ENCODE results near the gene IFNL3.
"Not testable (repeated sequence)": the region's sequence is repeated elsewhere in the genome, so short reads cannot be mapped to it uniquely, and the experiment has no call there.

Gene IFNL3

DNA sequence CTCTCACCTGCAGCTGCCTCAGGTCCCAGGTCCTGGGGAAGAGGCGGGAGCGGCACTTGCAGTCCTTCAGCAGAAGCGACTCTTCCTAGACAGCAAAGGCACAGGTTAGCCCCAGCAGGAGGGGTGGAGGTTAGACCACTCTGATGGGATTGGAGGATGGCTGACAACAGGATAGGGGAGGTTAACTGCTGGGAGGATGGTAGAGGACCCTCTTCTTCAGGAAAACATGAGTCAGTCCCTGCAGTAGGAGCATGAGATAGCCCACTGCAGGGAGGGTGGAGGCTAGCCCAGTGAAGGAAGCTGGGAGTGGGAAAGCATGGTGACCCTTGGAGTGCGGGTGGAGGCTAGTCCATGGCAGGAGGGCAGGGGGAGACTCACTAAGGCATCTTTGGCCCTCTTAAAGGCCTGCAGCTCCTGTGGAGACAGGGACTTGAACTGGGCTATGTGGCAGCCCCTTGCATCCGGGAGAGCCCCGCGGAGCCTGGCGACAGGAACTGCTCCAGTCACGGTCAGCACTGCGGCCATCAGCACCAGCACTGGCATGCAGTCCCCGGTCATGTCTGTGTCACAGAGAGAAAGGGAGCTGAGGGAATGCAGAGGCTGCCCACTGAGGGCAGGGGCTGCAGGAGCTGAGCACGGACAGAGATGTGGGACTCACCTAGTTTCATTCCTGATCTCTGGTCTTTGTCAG, at the start of gene IFNL3:
Gene IFNL3, minus strand, starts transcription at position 597 of the 691 bp plus-strand sequence. Its CDS starts 39 bp downstream, at position 558.
- not testable (repeated sequence) for DNase-seq

DNA sequence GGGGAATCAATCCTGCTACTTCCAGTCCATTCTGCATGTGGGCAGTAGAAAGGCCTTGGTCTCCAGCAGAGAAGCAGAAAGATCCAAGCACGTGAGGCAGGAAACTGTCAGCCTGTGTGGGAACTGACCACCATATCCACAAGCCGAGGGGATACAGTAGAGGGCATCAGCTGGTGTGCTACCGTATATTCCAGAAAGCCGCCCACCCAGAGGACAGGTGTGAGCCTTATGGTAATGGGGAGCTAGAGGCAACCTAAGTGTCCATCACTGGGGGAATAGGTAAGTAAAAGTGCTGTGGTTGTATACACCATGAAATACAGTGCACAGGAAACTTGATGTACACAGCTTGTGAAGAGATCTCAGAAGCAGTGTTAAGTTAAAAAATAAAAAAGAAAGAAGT, 48.6 kb upstream of the IFNL3 start:
- no peak for DNase-seq

GRCh38 chr19:39284032-39284431, 39.2 kb upstream of the IFNL3 start:
- no peak for DNase-seq

DNA sequence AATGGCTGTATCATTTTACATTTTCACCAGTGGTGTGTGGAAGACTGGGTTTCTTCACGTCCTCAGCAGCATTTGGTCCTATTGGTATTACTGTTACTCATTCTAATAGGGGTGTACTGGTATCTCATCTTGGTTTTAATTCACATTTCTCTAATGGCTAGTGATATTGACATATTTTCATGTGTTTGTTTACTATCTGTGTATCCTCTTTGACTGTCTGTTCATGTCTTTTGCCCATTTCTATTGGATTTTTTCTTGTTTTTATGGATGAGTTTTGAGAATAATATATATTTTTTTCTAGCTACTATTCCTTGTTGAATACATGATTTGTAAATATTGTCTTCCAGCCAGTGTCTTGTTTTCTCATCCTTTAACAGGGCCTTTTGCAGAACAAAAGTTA, 37.2 kb upstream of the IFNL3 start:
- no peak for DNase-seq

GRCh38 chr19:39277598-39277997, 32.8 kb upstream of the IFNL3 start:
- DNase-seq = no peak

- DNase-seq = no peak
Observed at GRCh38 chr19:39276740-39277139, 31.9 kb upstream of the IFNL3 start.

GRCh38 chr19:39275578-39275977, 30.8 kb upstream of the IFNL3 start:
- no peak for DNase-seq

DNA sequence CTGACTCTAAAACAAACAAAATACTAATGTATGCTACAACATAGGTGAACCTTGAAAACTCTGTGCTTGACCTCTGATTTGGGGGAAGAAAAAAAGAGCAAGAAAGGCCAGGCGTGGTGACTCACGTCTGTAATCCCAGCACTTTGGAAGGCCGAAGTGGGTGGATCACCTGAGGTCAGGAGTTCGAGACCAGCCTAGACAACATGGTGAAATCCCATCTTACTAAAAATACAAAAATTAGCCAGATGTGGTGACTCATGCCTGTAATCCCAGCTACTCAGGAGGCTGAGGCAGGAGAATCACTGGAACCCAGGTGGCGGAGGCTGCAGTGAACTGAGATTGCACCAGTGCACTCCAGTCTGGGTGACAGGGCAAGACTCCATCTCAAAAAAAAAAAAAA, 29.1 kb upstream of the IFNL3 start:
- DNase-seq = not testable (repeated sequence)

- no peak for DNase-seq
Observed at GRCh38 chr19:39270036-39270871, 25.4 kb upstream of the IFNL3 start.

DNA sequence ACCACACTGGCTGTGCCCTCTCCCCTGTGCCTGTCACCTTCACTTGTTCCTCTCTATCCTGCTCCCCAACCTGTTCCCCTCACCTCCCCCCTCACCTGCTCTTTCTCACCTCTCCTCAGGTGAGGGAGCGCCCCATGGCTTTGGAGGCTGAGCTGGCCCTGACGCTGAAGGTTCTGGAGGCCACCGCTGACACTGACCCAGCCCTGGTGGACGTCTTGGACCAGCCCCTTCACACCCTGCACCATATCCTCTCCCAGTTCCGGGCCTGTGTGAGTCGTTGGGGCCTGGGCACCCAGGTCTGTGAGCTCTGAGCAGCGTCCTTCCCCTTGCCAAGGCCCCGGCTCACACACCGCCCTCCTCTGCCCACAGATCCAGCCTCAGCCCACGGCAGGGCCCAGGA, 24.6 kb upstream of the IFNL3 start:
- DNase-seq = not testable (repeated sequence)

DNA sequence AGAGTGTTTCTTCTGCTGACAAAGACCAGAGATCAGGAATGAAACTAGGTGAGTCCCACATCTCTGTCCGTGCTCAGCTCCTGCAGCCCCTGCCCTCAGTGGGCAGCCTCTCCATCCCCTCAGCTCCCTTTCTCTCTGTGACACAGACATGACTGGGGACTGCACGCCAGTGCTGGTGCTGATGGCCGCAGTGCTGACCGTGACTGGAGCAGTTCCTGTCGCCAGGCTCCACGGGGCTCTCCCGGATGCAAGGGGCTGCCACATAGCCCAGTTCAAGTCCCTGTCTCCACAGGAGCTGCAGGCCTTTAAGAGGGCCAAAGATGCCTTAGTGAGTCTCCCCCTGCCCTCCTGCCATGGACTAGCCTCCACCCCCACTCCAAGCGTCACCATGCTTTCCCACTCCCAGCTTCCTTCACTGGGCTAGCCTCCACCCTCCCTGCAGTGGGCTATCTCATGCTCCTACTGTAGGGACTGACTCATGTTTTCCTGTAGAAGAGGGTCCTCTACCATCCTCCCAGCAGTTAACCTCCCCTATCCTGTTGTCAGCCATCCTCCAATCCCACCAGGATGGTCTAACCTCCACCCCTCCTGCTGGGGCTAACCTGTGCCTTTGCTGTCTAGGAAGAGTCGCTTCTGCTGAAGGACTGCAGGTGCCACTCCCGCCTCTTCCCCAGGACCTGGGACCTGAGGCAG, 23.9 kb upstream of the IFNL3 start:
- not testable (repeated sequence) for DNase-seq

- not testable (repeated sequence) for DNase-seq
Observed at GRCh38 chr19:39268085-39268484, 23.3 kb upstream of the IFNL3 start, which contains the start of gene IFNL2. TSS of gene IFNL2 (plus strand) at chr19:39268396. CDS start at chr19:39268569, 173 bp downstream.

- DNase-seq = no peak
Observed at GRCh38 chr19:39265321-39265916, 20.6 kb upstream of the IFNL3 start.

DNA sequence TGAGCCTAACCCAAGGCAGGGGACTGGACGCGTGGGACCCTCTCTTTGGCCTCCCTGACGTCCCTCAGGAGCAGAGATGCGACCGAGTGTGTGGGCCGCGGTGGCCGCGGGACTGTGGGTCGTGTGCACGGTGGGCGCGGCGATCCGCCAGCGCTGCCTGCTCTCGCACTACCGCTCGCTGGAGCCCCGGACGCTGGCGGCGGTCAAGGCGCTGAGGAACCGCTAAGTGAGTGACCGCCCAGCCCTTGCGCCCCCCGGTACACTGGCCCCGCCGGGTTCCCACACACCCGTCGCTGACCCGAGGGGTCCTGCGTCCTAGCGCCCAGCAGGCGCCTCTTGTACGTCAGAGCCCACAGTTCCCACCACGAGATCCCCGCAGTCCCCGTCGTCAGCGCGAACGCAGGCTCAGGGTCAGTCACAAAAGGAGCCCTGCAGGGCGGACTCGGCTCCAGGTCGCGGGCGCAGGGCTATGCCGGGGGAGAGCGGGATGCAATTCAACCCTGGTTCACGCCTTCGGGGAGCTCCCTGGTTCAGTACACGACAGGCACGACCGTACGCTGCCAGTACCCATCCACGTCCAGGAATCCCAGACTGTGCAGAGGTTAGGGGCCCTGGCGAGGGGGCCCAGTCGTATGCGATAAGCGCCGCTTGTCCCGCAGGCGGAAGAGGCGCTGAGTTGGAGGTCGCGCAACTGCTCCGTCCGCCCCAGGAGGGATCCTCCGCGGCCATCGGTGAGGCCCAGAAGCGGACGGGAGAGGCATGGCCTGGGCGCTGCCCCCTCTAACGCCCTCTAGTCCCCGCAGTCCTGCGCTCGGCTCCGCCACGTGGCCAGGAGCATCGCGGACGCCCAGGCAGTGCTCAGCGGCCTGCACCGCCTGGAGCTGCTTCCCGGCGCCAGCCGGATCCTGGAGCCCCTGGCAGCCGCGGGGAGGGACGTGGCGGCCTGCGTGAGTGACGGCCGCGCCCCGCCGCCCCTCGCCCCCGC, 19.8 kb upstream of the IFNL3 start:
- no peak for DNase-seq

GRCh38 chr19:39263912-39264305, 19.1 kb upstream of the IFNL3 start:
- DNase-seq = no peak

- no peak for DNase-seq
Observed at GRCh38 chr19:39262496-39262895, 17.7 kb upstream of the IFNL3 start.

DNA sequence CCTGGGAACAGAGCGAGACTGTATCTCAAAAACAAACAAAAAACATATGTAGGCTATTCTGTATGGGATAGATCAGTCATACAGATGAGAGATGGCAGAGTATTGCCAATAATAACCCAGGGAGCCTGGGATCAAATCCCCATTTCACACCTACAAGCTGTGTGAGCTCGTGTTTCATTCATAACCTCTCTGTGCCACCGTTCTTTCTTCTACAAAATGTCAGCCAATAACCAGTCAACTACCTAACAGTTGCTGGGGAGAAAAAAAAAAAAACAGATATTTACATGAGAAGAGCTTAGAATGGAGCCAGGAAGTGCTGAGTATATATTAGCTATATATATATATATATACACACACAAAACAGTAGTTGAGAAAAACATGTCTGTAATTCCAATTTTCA, 16.9 kb upstream of the IFNL3 start:
- no peak for DNase-seq

GRCh38 chr19:39257227-39257626, 12.4 kb upstream of the IFNL3 start:
- DNase-seq = no peak

DNA sequence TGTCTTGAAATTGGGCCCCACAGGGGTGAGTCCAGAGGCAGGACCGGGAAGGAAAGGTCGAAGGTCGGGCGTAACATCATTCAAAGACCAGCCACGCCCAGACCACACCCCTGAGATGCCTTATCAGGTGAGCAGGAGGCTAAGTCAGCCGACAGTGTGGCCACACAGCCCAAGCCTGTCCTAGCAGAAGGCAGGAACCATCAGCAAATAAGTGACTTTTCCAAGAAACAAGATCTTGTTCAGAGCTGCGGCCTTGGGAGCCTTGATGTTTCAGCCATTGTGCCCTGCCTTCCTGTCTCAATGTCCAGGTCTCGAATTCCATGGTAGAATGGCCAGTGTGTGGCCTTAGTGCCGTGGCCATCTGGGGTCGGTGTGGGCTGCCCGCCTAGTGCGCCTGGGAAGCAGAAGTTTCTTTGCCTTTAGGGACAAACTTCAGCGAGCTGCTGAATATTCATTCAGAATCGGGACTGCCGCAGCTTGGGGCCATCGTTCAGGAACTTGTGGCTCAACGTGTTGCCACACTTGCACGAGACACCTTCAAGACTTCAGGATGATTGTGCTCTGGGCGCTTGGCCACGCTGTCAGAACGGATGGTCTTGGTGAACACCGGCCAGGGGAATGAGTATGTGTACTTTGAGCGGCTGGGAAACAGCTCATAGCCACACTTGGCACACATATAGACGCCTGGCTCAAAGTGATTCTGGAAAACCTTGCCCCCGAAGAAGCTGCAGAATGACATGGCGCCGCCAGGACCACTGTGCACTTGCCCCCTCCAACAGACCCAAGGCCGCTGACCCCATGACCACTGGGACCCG, 9.9 kb upstream of the IFNL3 start:
- DNase-seq = no peak

DNA sequence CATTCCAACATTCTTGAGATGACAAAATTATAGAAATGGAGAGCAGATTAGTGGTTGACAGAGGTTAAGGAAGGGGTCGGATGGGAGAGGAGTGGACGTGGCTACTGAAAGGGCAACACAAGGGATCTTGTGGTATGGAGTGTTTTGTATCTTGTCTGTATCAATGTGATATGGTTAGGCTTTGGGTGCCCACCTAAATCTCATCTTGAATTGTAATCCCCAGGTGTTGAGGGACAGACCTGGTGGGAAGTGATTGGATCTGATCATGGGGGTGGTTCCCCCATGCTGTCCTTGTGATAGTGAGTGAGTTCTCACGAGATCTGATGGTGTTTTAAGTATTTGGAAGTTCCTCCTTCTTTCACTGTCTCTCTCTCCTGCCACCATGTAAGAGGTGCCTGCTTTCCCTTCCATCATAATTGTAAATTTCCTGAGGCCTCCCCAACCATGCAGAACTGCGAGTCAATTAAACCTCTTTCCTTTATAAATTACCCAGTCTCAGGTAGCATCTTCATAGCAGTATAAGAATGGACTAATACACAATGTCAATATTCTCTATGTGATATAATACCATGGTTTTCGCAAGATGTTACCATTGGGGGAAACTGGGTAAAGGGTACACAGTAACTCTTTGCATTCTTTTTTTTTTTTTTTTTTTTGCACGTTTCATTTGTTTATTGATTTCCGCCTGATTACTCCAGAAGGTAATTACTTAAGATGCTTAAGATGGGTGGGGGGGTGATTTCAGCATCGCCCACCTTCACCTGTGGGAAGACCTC, 8.8 kb upstream of the IFNL3 start:
- no peak for DNase-seq
